HepG2 (cell line): ENCODE data around the gene RAB20. TPM values are rescaled to one million over a fixed set of nuclear protein-coding genes. Genes with fewer than 3 reads are reported as not detected.

Source experiments
- ATAC-seq: fragments of 200-7000 bp; cut with Tn5 transposase; 3 replicates; pipeline ENCODE4 v1.9.1; 2020; ENCODE audit warnings: mild to moderate bottlenecking, moderate library complexity
- BruUV-seq: library from RNA; stranded (reverse); fragments of 400-500 nt; replicated peaks from 2 replicates; lab custom pipeline; 2021; lab: Mats Ljungman, UMichigan
- CTCF ChIA-PET: fragments of 300-600 bp; formaldehyde crosslinking; extraction: SDS; loops from one replicate; lab custom pipeline; 2021; ENCODE audit warnings: low total read pairs, inconsistent platforms, low intra/inter-chr PET ratio; lab: Yijun Ruan, JAX
- POLR2A ChIA-PET: fragments of 350-600 bp; sonication (Branson Sonifier 250); formaldehyde crosslinking; loops from one replicate; lab custom pipeline; 2020; ENCODE audit warnings: antibody characterized with exemption, inconsistent platforms; lab: Yijun Ruan, JAX
- DNase-seq: peaks from one replicate; pipeline ENCODE4 v3.0.0-alpha.2; 2015; ENCODE audit warnings: low spot score
- FAIRE-seq: peaks from 3 replicates; lab custom pipeline; 2011; peaks lifted over from hg19 to GRCh38; lab: Jason Lieb, UNC
- H2AFZ ChIP-seq: one replicate; pipeline ENCODE4 v1.6.1; 2011; ENCODE audit warnings: low read length, inconsistent platforms
- H3K27ac ChIP-seq: fragments of 300-600 bp; 3 replicates; pipeline ENCODE4 v1.8.0; 2011; ENCODE audit warnings: mixed run types, mild to moderate bottlenecking, mixed read lengths, low read length, inconsistent platforms; ENCODE audit not compliant: insufficient read depth; ENCODE audit errors: extremely low read length
- H3K27me3 ChIP-seq, 2 experiments: fragments of 200-600 bp in 1 of 2; 2 replicates in 1 of 2; 3 replicates in 1 of 2; pipeline versions ENCODE4 v1.6.0 to v1.8.0; 2011; ENCODE audit warnings: low read length in 2 of 2, mild to moderate bottlenecking in 2 of 2, moderate library complexity in 2 of 2, inconsistent platforms in 1 of 2; ENCODE audit not compliant: insufficient read depth in 2 of 2, control insufficient read depth in 1 of 2
- H3K36me3 ChIP-seq, 2 experiments: fragments of 200-600 bp in 1 of 2; replicated peaks in 1 of 2; 2 replicates in 1 of 2; 3 replicates in 1 of 2; pipeline versions ENCODE4 v1.5.1 to v1.8.0; 2011; ENCODE audit warnings: low read length in 2 of 2, inconsistent platforms in 1 of 2; ENCODE audit not compliant: insufficient read depth in 2 of 2, control insufficient read depth in 1 of 2
- H3K4me1 ChIP-seq: 2 replicates; pipeline ENCODE4 v1.5.1; 2012; ENCODE audit warnings: low read length, inconsistent platforms; ENCODE audit not compliant: insufficient read depth
- H3K4me2 ChIP-seq: 2 replicates; pipeline ENCODE4 v1.6.0; 2011; ENCODE audit warnings: low read depth, low read length, inconsistent platforms
- H3K4me3 ChIP-seq, 3 experiments: fragments of 200-600 bp in 1 of 3; sonication (generic), shearing (Covaris generic) in 1 of 3; replicated peaks in 1 of 3; 2 replicates each; pipeline ENCODE4 v1.5.1; 2011 to 2016; ENCODE audit warnings: low read length in 3 of 3, inconsistent platforms in 2 of 3, low read depth in 2 of 3, mild to moderate bottlenecking in 2 of 3, control low read depth in 1 of 3, mixed read lengths in 1 of 3; ENCODE audit not compliant: insufficient read depth in 1 of 3
- H3K79me2 ChIP-seq: one replicate; pipeline ENCODE4 v1.6.1; 2011; ENCODE audit warnings: low read length, inconsistent platforms; ENCODE audit not compliant: insufficient read depth
- H3K9ac ChIP-seq: 2 replicates; pipeline ENCODE4 v1.6.0; 2011; ENCODE audit warnings: mild to moderate bottlenecking, low read depth, low read length, inconsistent platforms; ENCODE audit not compliant: insufficient read depth
- H3K9me3 ChIP-seq: 2 replicates; pipeline ENCODE4 v1.5.1; 2012; ENCODE audit warnings: mild to moderate bottlenecking, low read length
- H4K20me1 ChIP-seq: 2 replicates; pipeline ENCODE4 v1.6.0; 2011; ENCODE audit warnings: inconsistent platforms, mild to moderate bottlenecking, low read length, moderate library complexity; ENCODE audit not compliant: insufficient read depth
- KLF13 ChIP-seq: sonication (generic); formaldehyde crosslinking; IDR thresholded peaks from 2 replicates; pipeline ENCODE4 v1.4.0; 2020; ENCODE audit warnings: mild to moderate bottlenecking, missing genetic modification reagents
- MYC ChIP-seq: sonication (generic); formaldehyde crosslinking; IDR thresholded peaks from 2 replicates; pipeline ENCODE4 v1.9.0; 2021; ENCODE audit warnings: missing genetic modification reagents, borderline replicate concordance
- POGZ ChIP-seq: sonication (generic); formaldehyde crosslinking; IDR thresholded peaks from 2 replicates; pipeline ENCODE4 v1.4.0; 2020; ENCODE audit warnings: mild to moderate bottlenecking, missing genetic modification reagents
- RORA ChIP-seq: sonication (generic); formaldehyde crosslinking; IDR thresholded peaks from 2 replicates; pipeline ENCODE4 v1.5.0; 2020; ENCODE audit warnings: mild to moderate bottlenecking, missing genetic modification reagents, moderate library complexity
- TAF15 ChIP-seq: fragments of 200-400 bp; formaldehyde crosslinking; IDR thresholded peaks from one replicate; pipeline ENCODE4 v1.6.1; 2018; ENCODE audit warnings: mild to moderate bottlenecking, low read depth, low read length; ENCODE audit not compliant: poor library complexity, severe bottlenecking
- TFDP2 ChIP-seq: sonication (generic); formaldehyde crosslinking; IDR thresholded peaks from 2 replicates; pipeline ENCODE4 v1.4.0; 2020; ENCODE audit warnings: missing genetic modification reagents
- ZNF776 ChIP-seq: sonication (generic); formaldehyde crosslinking; IDR thresholded peaks from 2 replicates; pipeline ENCODE4 v1.4.0; 2020; ENCODE audit warnings: mild to moderate bottlenecking, missing genetic modification reagents
- WGBS: methylation state at CpG from one replicate; pipeline ENCODE4 v1.1.6; 2017; ENCODE audit warnings: low lambda C conversion rate; 5-methylcytosine and 5-hydroxymethylcytosine counted together
- in situ Hi-C: cut with HindIII; loops from 2 replicates; pipeline ENCODE4 v1.10.0; 2017; ENCODE audit warnings: low pct_unique_long_range_greater_than_20kb; ENCODE audit not compliant: extremely low pct_ligation_motif_present
- intact Hi-C: fragments of 100-400 bp; cut with micrococcal nuclease; formaldehyde crosslinking; loops from one replicate; pipeline ENCODE4 v1.10.0; 2022; ENCODE audit not compliant: unreplicated experiment
- polyA plus RNA-seq, 8 experiments: library from polyadenylated mRNA; depleted of rRNA in 3 of 8; stranded (reverse) in 7 of 8; unstranded in 1 of 8; fragments of >200 nt; fragmentation: Illumina TruSeq in 4 of 8; extraction: Trizol in 4 of 8; gene quantifications; 2 replicates each; pipeline versions ENCODE4 v1.2.1 to v1.2.3, GENCODE V29; 2011 to 2016; ENCODE audit warnings: low read depth in 4 of 8, missing spikeins in 1 of 8, mixed read lengths in 1 of 8; ENCODE audit not compliant: insufficient read depth in 1 of 8
- total RNA-seq, 5 experiments: library from RNA; depleted of rRNA; stranded (reverse); fragments of >200 nt; fragmentation: Illumina TruSeq; extraction: Trizol; gene quantifications; 2 replicates each; pipeline ENCODE4 v1.2.3, GENCODE V29; 2016; ENCODE audit warnings: low read depth in 1 of 5

Gene RAB20
- total and polyA plus RNA-seq, 2 of the 13 experiments (the other 11 are each of a cell fraction or from before 2014, with no cell fraction given): 15.6 to 30.5 TPM

DNA sequence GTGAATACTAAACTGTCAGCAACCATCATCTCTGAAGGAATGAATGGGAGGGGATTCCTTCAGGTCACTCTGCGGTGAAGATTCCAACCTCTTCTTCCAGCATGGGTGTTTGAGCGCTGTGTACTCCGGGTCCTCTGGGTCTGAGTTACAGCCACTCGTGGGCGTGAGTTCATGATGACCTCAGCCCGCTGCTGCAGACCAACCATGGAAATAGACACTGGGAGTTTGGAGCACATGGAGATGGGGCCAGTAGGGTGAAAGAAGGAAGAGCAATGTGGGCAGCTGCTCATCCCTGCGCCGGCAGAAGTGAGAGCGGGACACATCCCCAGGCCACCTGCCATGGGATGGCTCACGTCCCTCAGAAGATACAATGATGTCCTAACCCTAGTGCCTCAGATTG, 16.8 kb upstream of the RAB20 start:
- in situ Hi-C loops: no loop called here
- Histone ChIP-seq H3K27me3 (no peaks in the 10 kb centered on the region; a peak in 1 of 5 replicates), H3K4me3 (no peak overlapping the region), H3K27ac (no peak overlapping the region), H3K9me3 (no peaks in the 10 kb centered on the region), H3K79me2 (no peaks in the 10 kb centered on the region)
- no peak for FAIRE-seq
- POLR2A ChIA-PET: no interaction called here
- DNase-seq: no peak
- TF ChIP-seq POGZ (CRISPR knock-in tag): no peak
- no peak for TF ChIP-seq TAF15
- no peak for TF ChIP-seq RORA (CRISPR knock-in tag)
- no peak for TF ChIP-seq KLF13 (CRISPR knock-in tag)
- TF ChIP-seq MYC: no peak
- TF ChIP-seq ZNF776: no peak
- no peak for TF ChIP-seq TFDP2 (CRISPR knock-in tag)
- TF ChIP-seq, all 625 proteins: peak for 0
- WGBS: 85% methylated on average over 10 of the region's 10 CpGs
- H4K20me1 ChIP-seq: no peaks in the 10 kb centered on the region
- H2AFZ ChIP-seq: no peak overlapping the region
- H3K36me3 ChIP-seq: no peaks in the 10 kb centered on the region
- no peak for ATAC-seq
- peaks cover 45% of the 10 kb centered on the region for H3K4me1 ChIP-seq
- H3K4me2 ChIP-seq: no peak overlapping the region
- no peak overlapping the region for H3K9ac ChIP-seq
- intact Hi-C loops: no loop called here
- CTCF ChIA-PET: no interaction called here
- no TSS peak for BruUV-seq
